CD14-positive monocyte (primary cell): Measurements from ENCODE around the gene MSANTD3. TPM values are rescaled to one million over a fixed set of nuclear protein-coding genes. Genes with fewer than 3 reads are reported as not detected.

Experiments
- DNase-seq, 3 donors: peaks; one replicate each; pipeline ENCODE4 v3.0.0-alpha.2; 2011 to 2022
- H2AFZ ChIP-seq: 2 replicates; pipeline ENCODE4 v1.6.0; 2012; ENCODE audit warnings: mild to moderate bottlenecking, low read depth, low read length, inconsistent platforms; ENCODE audit not compliant: insufficient read depth, poor library complexity, severe bottlenecking
- H3K27ac ChIP-seq, 2 donors: 1 replicate in 1 of 2; 2 replicates in 1 of 2; pipeline ENCODE4 v1.5.1; 2012 to 2013; ENCODE audit warnings: low read length in 2 of 2, control low read depth in 1 of 2, inconsistent platforms in 1 of 2, low read depth in 1 of 2, mild to moderate bottlenecking in 1 of 2
- H3K27me3 ChIP-seq, 2 donors: one replicate each; pipeline versions ENCODE4 v1.6.0 to v1.6.1; 2011 to 2013; ENCODE audit warnings: low read length in 2 of 2; ENCODE audit not compliant: control insufficient read depth in 2 of 2, insufficient read depth in 2 of 2
- H3K36me3 ChIP-seq, 2 donors: replicated peaks in 1 of 2; 1 replicate in 1 of 2; 2 replicates in 1 of 2; pipeline versions ENCODE4 v1.5.1 to v1.6.1; 2012 to 2013; ENCODE audit warnings: low read length in 2 of 2, control low read depth in 1 of 2, inconsistent platforms in 1 of 2, mild to moderate bottlenecking in 1 of 2; ENCODE audit not compliant: insufficient read depth in 2 of 2, control insufficient read depth in 1 of 2
- H3K4me1 ChIP-seq, 2 donors: 1 replicate in 1 of 2; 2 replicates in 1 of 2; pipeline versions ENCODE4 v1.5.1 to v1.6.1; 2012 to 2013; ENCODE audit warnings: low read length in 2 of 2, control low read depth in 1 of 2, inconsistent platforms in 1 of 2, mild to moderate bottlenecking in 1 of 2, moderate library complexity in 1 of 2; ENCODE audit not compliant: insufficient read depth in 2 of 2, control insufficient read depth in 1 of 2
- H3K4me2 ChIP-seq: replicated peaks from 2 replicates; pipeline ENCODE3; 2012; ENCODE audit warnings: low read length, moderate library complexity, mild to moderate bottlenecking; ENCODE audit not compliant: poor library complexity, severe bottlenecking; ENCODE audit errors: extremely low read depth
- H3K4me3 ChIP-seq, 3 experiments: fragments of 200-600 bp in 1 of 3; sonication (generic) in 1 of 3; replicated peaks in 1 of 3; 1 replicate in 2 of 3; 2 replicates in 1 of 3; pipeline ENCODE4 v1.5.1; 2011 to 2013; ENCODE audit warnings: low read length in 3 of 3, mild to moderate bottlenecking in 3 of 3, control low read depth in 2 of 3, low read depth in 2 of 3, inconsistent platforms in 1 of 3, moderate library complexity in 1 of 3
- H3K79me2 ChIP-seq: 2 replicates; pipeline ENCODE4 v1.6.0; 2012; ENCODE audit warnings: mild to moderate bottlenecking, control low read depth, inconsistent platforms, low read length, moderate library complexity; ENCODE audit not compliant: insufficient read depth
- H3K9ac ChIP-seq: 2 replicates; pipeline ENCODE4 v1.6.0; 2017; ENCODE audit warnings: low read length, mild to moderate bottlenecking; ENCODE audit not compliant: insufficient read depth, poor library complexity, severe bottlenecking
- H3K9me3 ChIP-seq, 2 donors: replicated peaks in 1 of 2; 1 replicate in 1 of 2; 2 replicates in 1 of 2; pipeline versions ENCODE4 v1.5.1 to v1.6.1; 2012 to 2013; ENCODE audit warnings: low read length in 2 of 2, control low read depth in 1 of 2; ENCODE audit not compliant: control insufficient read depth in 1 of 2, insufficient read depth in 1 of 2
- H4K20me1 ChIP-seq: 2 replicates; pipeline ENCODE4 v1.6.0; 2012; ENCODE audit warnings: mild to moderate bottlenecking, low read length, control low read depth, moderate library complexity; ENCODE audit not compliant: insufficient read depth
- H3K27ac Mint-ChIP-seq, 7 donors: one replicate each; pipeline ENCODE4 v1.8.0; 2020; ENCODE audit warnings: mild to moderate bottlenecking in 7 of 7, mixed read lengths in 7 of 7, moderate library complexity in 6 of 7, inconsistent platforms in 2 of 7
- H3K27me3 Mint-ChIP-seq, 3 donors: one replicate each; pipeline ENCODE4 v1.8.0; 2021 to 2022; ENCODE audit warnings: low read depth in 3 of 3, mild to moderate bottlenecking in 3 of 3, mixed read lengths in 3 of 3, moderate library complexity in 3 of 3, inconsistent platforms in 1 of 3
- H3K36me3 Mint-ChIP-seq, 2 donors: one replicate each; pipeline ENCODE4 v1.8.0; 2020; ENCODE audit warnings: mixed read lengths in 2 of 2, inconsistent platforms in 1 of 2, mild to moderate bottlenecking in 1 of 2
- H3K4me1 Mint-ChIP-seq: one replicate; pipeline ENCODE4 v1.8.0; 2020; ENCODE audit warnings: mild to moderate bottlenecking, mixed read lengths
- H3K4me3 Mint-ChIP-seq, 2 donors: one replicate each; pipeline ENCODE4 v1.8.0; 2020; ENCODE audit warnings: mild to moderate bottlenecking in 2 of 2, mixed read lengths in 2 of 2, moderate library complexity in 1 of 2
- H3K9me3 Mint-ChIP-seq, 7 donors: one replicate each; pipeline ENCODE4 v1.8.0; 2020 to 2022; ENCODE audit warnings: mixed read lengths in 7 of 7, mild to moderate bottlenecking in 6 of 7, moderate library complexity in 6 of 7, inconsistent platforms in 2 of 7
- WGBS: methylation state at CpG from one replicate; pipeline ENCODE4 v1.1.5; 2013; ENCODE audit warnings: missing lambda C conversion rate; ENCODE audit not compliant: insufficient coverage; 5-methylcytosine and 5-hydroxymethylcytosine counted together
- intact Hi-C, 2 donors: fragments of 100-400 bp; cut with micrococcal nuclease; formaldehyde crosslinking; loops; one replicate each; pipeline versions ENCODE4 v1.15.0 to v1.15.1; 2023
- polyA plus RNA-seq, 3 donors: library from polyadenylated mRNA; depleted of rRNA in 1 of 3; unstranded in 2 of 3; stranded (reverse) in 1 of 3; fragments of 300-500 nt in 2 of 3; fragments of >200 nt in 1 of 3; fragmentation: Illumina TruSeq in 2 of 3; gene quantifications; 1 replicate in 2 of 3; 2 replicates in 1 of 3; pipeline ENCODE4 v1.2.3, GENCODE V29; 2012 to 2021
- TF ChIP-seq, protein P1 (sequence below): fragments of 200-600 bp; IDR thresholded peaks from one replicate; pipeline ENCODE4 v1.8.0; 2022; ENCODE audit warnings: antibody characterized with exemption, mild to moderate bottlenecking

MSANTD3 gene
- polyA plus RNA-seq, 3 donors = 0.82 to 1.7 (median 1.1) TPM

GRCh38 chr9:100401042-100401441 is 25.9 kb upstream of the MSANTD3 start:
- TF ChIP-seq, protein P1, sequence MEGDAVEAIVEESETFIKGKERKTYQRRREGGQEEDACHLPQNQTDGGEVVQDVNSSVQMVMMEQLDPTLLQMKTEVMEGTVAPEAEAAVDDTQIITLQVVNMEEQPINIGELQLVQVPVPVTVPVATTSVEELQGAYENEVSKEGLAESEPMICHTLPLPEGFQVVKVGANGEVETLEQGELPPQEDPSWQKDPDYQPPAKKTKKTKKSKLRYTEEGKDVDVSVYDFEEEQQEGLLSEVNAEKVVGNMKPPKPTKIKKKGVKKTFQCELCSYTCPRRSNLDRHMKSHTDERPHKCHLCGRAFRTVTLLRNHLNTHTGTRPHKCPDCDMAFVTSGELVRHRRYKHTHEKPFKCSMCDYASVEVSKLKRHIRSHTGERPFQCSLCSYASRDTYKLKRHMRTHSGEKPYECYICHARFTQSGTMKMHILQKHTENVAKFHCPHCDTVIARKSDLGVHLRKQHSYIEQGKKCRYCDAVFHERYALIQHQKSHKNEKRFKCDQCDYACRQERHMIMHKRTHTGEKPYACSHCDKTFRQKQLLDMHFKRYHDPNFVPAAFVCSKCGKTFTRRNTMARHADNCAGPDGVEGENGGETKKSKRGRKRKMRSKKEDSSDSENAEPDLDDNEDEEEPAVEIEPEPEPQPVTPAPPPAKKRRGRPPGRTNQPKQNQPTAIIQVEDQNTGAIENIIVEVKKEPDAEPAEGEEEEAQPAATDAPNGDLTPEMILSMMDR = no peak
- no peak for DNase-seq
- H3K9ac ChIP-seq = no peak overlapping the region
- no peaks in the 10 kb centered on the region for H3K36me3 ChIP-seq
- H3K9me3 ChIP-seq = no peaks in the 10 kb centered on the region
- H3K4me1 ChIP-seq = no peaks in the 10 kb centered on the region
- Mint-ChIP-seq H3K27ac (no peak overlapping the region), H3K27me3 (peaks cover 0 to 2% (median 0%) of the 10 kb centered on the region in 3 donors), H3K4me3 (no peak overlapping the region), H3K36me3 (no peaks in the 10 kb centered on the region), H3K4me1 (no peaks in the 10 kb centered on the region), H3K9me3 (peaks cover 0 to 2% (median 0%) of the 10 kb centered on the region in 7 donors)
- no peaks in the 10 kb centered on the region for H3K27me3 ChIP-seq
- H3K4me2 ChIP-seq = no peak overlapping the region
- intact Hi-C loops = no loop called here
- H3K79me2 ChIP-seq = no peaks in the 10 kb centered on the region
- H3K4me3 ChIP-seq = no peak overlapping the region
- H4K20me1 ChIP-seq = no peaks in the 10 kb centered on the region
- no peak overlapping the region for H3K27ac ChIP-seq
- H2AFZ ChIP-seq = no peak overlapping the region
- 100% methylated on average over 1 of the region's 1 CpG for WGBS

GRCh38 chr9:100406962-100407361 is 20.0 kb upstream of the MSANTD3 start:
- Histone ChIP-seq H2AFZ (no peak overlapping the region), H3K9me3 (no peaks in the 10 kb centered on the region), H3K4me1 (peaks cover 20% of the 10 kb centered on the region in 2 donors), H3K27ac (no peak overlapping the region), H3K27me3 (no peaks in the 10 kb centered on the region), H4K20me1 (no peaks in the 10 kb centered on the region), H3K4me3 (no peak overlapping the region), H3K4me2 (no peak overlapping the region), H3K79me2 (no peaks in the 10 kb centered on the region), H3K36me3 (no peaks in the 10 kb centered on the region), H3K9ac (no peak overlapping the region)
- TF ChIP-seq, protein P1 = no peak
- Mint-ChIP-seq H3K27ac (no peak overlapping the region), H3K27me3 (peaks cover 0 to 4% (median 0%) of the 10 kb centered on the region in 3 donors), H3K36me3 (no peaks in the 10 kb centered on the region), H3K4me1 (peaks cover 19% of the 10 kb centered on the region), H3K4me3 (no peak overlapping the region), H3K9me3 (peaks cover 0 to 5% (median 3%) of the 10 kb centered on the region in 7 donors)
- intact Hi-C loops = no loop called here
- DNase-seq = no peak
- 93% methylated on average over 1 of the region's 1 CpG for WGBS
